ENCODE data around the gene COX7A2L. TPM values are rescaled to one million over a fixed set of nuclear protein-coding genes. Genes with fewer than 3 reads are reported as not detected.

COX7A2L gene
- total RNA-seq, 4 donors from 2014 or later: 69.3 to 112 (median 99.0) TPM

GRCh38 chr2:42300527-42300926, 60.5 kb downstream of the COX7A2L start:
- 81% methylated on average over 2 of the region's 2 CpGs for WGBS
- peaks cover 56% of the 10 kb centered on the region for H3K36me3 ChIP-seq

More at GRCh38 chr2:42300527-42300926, 60.5 kb downstream of the COX7A2L start:
- no peak overlapping the region for H3K4me3 ChIP-seq
- DNase-seq (ENCODE audit: low spot score in 2 of 2): no peak
- H3K9me3 ChIP-seq: no peaks in the 10 kb centered on the region
- no peaks in the 10 kb centered on the region for H3K27me3 ChIP-seq
- peaks cover 7% of the 10 kb centered on the region for H3K4me1 ChIP-seq
- TF ChIP-seq POLR2A (IDR thresholded peaks at IDR 0.05) (no peak), EP300 (IDR thresholded peaks at IDR 0.05) (no peak), POLR2AphosphoS5 (IDR thresholded peaks at IDR 0.05) (no peak)
- TF ChIP-seq, protein P1, sequence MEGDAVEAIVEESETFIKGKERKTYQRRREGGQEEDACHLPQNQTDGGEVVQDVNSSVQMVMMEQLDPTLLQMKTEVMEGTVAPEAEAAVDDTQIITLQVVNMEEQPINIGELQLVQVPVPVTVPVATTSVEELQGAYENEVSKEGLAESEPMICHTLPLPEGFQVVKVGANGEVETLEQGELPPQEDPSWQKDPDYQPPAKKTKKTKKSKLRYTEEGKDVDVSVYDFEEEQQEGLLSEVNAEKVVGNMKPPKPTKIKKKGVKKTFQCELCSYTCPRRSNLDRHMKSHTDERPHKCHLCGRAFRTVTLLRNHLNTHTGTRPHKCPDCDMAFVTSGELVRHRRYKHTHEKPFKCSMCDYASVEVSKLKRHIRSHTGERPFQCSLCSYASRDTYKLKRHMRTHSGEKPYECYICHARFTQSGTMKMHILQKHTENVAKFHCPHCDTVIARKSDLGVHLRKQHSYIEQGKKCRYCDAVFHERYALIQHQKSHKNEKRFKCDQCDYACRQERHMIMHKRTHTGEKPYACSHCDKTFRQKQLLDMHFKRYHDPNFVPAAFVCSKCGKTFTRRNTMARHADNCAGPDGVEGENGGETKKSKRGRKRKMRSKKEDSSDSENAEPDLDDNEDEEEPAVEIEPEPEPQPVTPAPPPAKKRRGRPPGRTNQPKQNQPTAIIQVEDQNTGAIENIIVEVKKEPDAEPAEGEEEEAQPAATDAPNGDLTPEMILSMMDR (IDR thresholded peaks at IDR 0.05): no peak
- H3K27ac ChIP-seq: no peak overlapping the region

Other genes starting within 250 kb of the COX7A2L start
- gene EML4, start 191.9 kb downstream of the COX7A2L start, total RNA-seq: 10 to 100 TPM; 38.9 to 67.1 (median 43.3) TPM
- 1 to 10 TPM in 2 of 4 donors, under 1 TPM in 2; 0.59 to 1.6 (median 1.1) TPM for gene KCNG3, start 132.8 kb upstream of the COX7A2L start, total RNA-seq
- 10 to 100 TPM; 29.6 to 81.9 (median 30.3) TPM for gene MTA3, start 207.4 kb upstream of the COX7A2L start, total RNA-seq